Right lobe of liver (tissue), 4 donors: Measurements from ENCODE around the gene SCN8A.

Source experiments
- POLR2A ChIP-seq: fragments of 450-650 bp; IDR thresholded peaks from one replicate; pipeline ENCODE4 v1.6.1; 2017; ENCODE audit warnings: antibody characterized with exemption, mild to moderate bottlenecking
- TF ChIP-seq, protein P1 (sequence below), 4 donors: fragments of 200-600 bp in 3 of 4; fragments of 450-650 bp in 1 of 4; IDR thresholded peaks; one replicate each; pipeline versions ENCODE4 v1.5.1 to v1.8.0; 2016 to 2022; ENCODE audit warnings: antibody characterized with exemption in 4 of 4, mild to moderate bottlenecking in 2 of 4
- donor health status: DM: no; HTN: no; CAD: no.
- donor health status: DM: no; HTN: no; CAD: no.
- donor health status: DM: no; HTN: yes; CAD: no.

DNA sequence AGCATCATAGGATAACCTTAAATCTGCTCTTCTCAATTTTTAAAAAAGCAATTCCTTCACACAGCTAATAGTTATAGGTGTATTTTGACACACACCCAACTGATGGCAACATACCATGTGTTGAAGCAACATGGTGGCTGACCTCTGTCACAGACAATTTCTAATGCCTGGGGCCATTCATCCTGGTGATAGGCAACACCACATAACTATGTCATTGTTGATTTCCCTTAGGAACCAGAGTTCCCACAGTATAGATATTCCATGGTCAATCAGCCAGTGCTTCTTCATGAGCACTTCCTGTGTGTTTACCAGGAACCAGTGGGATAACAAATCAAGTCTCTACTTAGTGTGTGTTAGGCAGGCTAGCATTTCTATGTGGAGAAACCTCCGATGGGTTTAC is 169.2 kb downstream of the SCN8A start:
- TF ChIP-seq, protein P1, sequence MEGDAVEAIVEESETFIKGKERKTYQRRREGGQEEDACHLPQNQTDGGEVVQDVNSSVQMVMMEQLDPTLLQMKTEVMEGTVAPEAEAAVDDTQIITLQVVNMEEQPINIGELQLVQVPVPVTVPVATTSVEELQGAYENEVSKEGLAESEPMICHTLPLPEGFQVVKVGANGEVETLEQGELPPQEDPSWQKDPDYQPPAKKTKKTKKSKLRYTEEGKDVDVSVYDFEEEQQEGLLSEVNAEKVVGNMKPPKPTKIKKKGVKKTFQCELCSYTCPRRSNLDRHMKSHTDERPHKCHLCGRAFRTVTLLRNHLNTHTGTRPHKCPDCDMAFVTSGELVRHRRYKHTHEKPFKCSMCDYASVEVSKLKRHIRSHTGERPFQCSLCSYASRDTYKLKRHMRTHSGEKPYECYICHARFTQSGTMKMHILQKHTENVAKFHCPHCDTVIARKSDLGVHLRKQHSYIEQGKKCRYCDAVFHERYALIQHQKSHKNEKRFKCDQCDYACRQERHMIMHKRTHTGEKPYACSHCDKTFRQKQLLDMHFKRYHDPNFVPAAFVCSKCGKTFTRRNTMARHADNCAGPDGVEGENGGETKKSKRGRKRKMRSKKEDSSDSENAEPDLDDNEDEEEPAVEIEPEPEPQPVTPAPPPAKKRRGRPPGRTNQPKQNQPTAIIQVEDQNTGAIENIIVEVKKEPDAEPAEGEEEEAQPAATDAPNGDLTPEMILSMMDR (IDR thresholded peaks at IDR 0.05) = no peak
- TF ChIP-seq POLR2A = no peak
